NCI-H1694 (cell line): ENCODE results near the gene ABCA4.

ENCODE experiments used
- DNase-seq: peaks from one replicate; lab custom pipeline; 2025; lab: John Stamatoyannopoulos, UW

The ABCA4 gene

GRCh38 chr1:94050675-94051074 lies 70.3 kb downstream of the ABCA4 start:
- no peak for DNase-seq

GRCh38 chr1:94050254-94050653 lies 70.7 kb downstream of the ABCA4 start:
- DNase-seq, result no peak

- DNase-seq, result no peak
Measured at GRCh38 chr1:94049791-94050190, 71.2 kb downstream of the ABCA4 start.

- DNase-seq, result no peak
Measured at GRCh38 chr1:94048413-94049164, 72.4 kb downstream of the ABCA4 start.

GRCh38 chr1:94047949-94048348 lies 73.0 kb downstream of the ABCA4 start:
- DNase-seq, result no peak

- DNase-seq, result peak; percentile 76
Measured at GRCh38 chr1:94045465-94046056, 75.4 kb downstream of the ABCA4 start.

- no peak for DNase-seq
Measured at GRCh38 chr1:94044891-94045290, 76.1 kb downstream of the ABCA4 start.

GRCh38 chr1:94044290-94044790 lies 76.6 kb downstream of the ABCA4 start:
- DNase-seq, result no peak

- no peak for DNase-seq
Measured at GRCh38 chr1:94043738-94044289, 77.1 kb downstream of the ABCA4 start.

- no peak for DNase-seq
Measured at GRCh38 chr1:94042388-94042787, 78.6 kb downstream of the ABCA4 start.

GRCh38 chr1:94039871-94040569 lies 80.9 kb downstream of the ABCA4 start:
- peak; percentile 87 for DNase-seq

- DNase-seq, result peak; percentile 84
Measured at GRCh38 chr1:94039514-94039870, 81.5 kb downstream of the ABCA4 start.

GRCh38 chr1:94038511-94038910 lies 82.4 kb downstream of the ABCA4 start:
- DNase-seq, result no peak

GRCh38 chr1:94037392-94038229 lies 83.3 kb downstream of the ABCA4 start:
- no peak for DNase-seq

- DNase-seq, result no peak
Measured at GRCh38 chr1:94036730-94037129, 84.2 kb downstream of the ABCA4 start.

GRCh38 chr1:94033849-94034248 lies 87.1 kb downstream of the ABCA4 start:
- no peak for DNase-seq

GRCh38 chr1:94032637-94033036 lies 88.3 kb downstream of the ABCA4 start:
- DNase-seq, result no peak

- DNase-seq, result no peak
Measured at GRCh38 chr1:94031591-94031990, 89.4 kb downstream of the ABCA4 start.

- DNase-seq, result no peak
Measured at GRCh38 chr1:94031154-94031553, 89.8 kb downstream of the ABCA4 start.

GRCh38 chr1:94029130-94029993 lies 91.6 kb downstream of the ABCA4 start:
- DNase-seq, result no peak
